Stimulated activated CD8-positive, alpha-beta memory T cell treated with anti-CD3 and anti-CD28 coated beads, Interleukin-7, amount 100 ng/mL, for 48 hours (primary cell): ENCODE data around the gene HEXIM1.

Source experiments
- DNase-seq, 2 donors: peaks; one replicate each; pipeline ENCODE4 v3.0.0-alpha.2; 2020; ENCODE audit warnings: low read depth in 1 of 2; ENCODE audit errors: extremely low read depth in 1 of 2

HEXIM1 gene

DNA sequence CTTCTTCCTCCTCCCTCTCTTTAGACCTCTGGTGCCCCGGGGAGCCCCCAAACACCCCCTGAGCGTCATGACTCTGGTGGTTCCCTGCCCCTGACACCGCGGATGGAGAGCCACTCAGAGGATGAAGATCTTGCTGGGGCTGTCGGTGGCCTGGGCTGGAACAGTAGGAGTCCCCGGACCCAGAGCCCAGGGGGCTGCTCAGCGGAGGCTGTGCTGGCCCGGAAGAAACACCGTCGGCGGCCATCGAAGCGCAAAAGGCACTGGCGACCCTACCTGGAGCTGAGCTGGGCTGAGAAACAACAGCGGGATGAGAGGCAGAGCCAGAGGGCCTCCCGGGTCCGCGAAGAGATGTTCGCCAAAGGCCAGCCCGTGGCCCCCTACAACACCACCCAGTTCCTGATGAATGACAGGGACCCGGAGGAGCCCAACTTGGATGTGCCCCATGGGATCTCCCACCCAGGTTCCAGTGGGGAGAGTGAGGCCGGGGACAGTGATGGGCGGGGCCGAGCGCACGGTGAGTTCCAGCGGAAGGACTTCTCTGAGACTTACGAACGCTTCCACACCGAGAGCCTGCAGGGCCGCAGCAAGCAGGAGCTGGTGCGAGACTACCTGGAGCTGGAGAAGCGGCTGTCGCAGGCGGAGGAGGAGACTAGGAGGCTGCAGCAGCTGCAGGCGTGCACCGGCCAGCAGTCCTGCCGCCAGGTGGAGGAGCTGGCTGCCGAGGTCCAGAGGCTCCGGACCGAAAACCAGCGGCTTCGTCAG is 20.9 kb downstream of the HEXIM1 start:
- no peak for DNase-seq

DNA sequence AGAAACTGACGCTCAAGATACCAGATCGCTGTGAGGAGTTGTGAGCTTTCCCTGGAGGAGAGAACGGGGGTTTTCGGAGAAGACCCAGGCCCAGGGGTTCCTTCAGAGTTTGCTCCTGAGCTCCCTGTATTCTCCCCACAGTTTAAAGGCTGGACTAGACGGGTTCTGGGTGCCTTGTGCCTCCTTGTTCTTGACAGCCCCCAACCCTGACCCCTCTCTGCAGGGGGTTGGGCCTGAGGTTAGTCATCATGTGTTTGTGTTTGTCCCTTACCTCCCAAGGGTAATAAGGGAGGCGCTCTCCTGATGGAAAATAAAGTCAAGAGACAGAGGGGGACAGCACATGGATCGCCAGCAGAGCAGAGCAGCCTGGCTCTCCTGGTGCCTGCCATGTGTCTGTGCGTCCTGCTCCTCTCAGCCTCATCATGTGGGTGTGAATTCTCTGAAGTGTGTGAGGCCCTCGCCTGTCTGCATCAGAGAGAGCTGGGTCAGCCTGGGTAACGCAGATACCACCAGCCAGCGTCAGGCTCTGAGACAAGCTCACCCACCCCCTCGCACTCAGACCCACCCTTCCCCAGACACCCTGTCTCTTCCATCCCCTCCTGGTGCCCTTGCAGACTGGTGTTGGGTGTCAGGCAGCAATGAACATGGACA is 22.1 kb downstream of the HEXIM1 start:
- no peak for DNase-seq

DNA sequence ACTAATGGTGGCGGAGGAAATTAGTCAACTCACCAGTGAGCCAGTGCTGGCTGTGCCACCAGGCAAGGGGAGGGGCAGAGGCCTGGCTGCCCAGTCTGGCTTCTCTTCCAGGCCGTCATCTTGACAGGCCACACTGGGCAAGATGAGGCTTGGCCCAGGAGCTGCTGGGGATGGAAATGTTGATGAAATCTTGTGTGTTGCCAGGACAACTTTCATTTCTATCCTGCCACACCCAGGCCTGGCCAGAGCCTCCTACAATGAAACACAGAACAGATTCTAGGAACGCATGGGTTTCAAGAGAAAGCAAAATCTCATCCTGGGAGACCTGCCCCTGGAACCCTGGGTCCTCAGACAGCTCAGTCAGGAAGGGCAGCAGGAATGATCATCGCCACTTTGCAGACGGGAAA is 22.7 kb downstream of the HEXIM1 start:
- no peak for DNase-seq

DNA sequence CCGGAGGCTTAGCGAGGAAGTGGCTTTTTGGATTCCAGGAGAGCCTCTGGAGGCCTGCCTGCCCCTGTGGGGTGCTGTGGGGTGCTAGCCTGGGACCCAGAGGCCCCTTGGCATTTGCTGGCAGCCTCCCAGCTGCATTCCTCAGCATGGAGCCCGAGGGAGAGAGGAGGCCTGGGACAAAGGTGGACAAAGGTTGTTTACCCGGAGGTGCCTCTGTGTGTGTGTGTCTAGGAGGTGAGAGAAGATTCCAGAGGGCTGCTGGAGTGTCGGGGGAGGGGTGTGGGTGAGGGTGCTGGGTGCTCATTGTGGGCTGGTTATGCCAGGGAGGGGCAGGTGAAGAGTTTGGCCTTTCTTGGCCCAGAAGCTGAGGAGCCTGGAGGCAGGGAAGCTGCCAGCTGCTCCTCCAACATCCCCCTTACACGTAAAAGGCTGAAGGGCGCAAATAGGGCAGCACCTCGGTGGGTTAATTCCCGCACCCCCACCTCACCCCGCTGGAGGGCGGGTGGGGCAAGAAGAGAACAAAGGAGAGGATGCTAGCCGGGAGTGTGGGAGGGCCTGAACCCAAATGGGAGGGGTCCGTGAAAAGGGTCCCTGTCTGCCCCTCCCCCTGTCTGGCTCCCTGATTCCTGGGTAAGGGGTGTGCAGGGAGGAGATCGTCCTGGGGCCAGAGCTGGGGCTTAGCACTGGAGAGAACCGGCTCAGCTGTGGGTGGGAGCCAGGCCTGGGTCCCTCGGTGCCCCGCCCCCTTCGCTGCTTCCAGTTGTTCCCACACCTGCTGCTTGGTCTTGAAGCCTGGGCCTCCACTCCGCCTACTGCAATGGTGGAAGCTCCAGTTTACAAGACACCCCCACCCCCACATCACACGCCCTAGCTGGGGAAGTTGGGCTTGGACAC is 23.3 kb downstream of the HEXIM1 start:
- no peak for DNase-seq

DNA sequence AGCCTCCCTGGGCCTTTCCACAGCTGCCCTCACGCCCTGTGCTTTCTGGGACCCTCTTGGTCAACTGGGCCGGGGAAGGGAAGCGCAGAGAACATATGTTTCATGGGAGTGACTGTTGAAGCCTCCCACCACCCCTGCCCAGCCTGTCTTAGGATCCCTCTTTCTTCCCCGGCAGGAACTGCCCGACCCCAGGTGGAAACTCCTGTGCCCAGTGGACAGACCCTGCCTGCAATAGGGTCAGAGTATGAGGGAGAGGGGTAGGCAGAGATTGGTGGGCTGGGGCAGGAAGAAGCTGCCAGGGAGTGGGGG is 23.9 kb downstream of the HEXIM1 start:
- no peak for DNase-seq

DNA sequence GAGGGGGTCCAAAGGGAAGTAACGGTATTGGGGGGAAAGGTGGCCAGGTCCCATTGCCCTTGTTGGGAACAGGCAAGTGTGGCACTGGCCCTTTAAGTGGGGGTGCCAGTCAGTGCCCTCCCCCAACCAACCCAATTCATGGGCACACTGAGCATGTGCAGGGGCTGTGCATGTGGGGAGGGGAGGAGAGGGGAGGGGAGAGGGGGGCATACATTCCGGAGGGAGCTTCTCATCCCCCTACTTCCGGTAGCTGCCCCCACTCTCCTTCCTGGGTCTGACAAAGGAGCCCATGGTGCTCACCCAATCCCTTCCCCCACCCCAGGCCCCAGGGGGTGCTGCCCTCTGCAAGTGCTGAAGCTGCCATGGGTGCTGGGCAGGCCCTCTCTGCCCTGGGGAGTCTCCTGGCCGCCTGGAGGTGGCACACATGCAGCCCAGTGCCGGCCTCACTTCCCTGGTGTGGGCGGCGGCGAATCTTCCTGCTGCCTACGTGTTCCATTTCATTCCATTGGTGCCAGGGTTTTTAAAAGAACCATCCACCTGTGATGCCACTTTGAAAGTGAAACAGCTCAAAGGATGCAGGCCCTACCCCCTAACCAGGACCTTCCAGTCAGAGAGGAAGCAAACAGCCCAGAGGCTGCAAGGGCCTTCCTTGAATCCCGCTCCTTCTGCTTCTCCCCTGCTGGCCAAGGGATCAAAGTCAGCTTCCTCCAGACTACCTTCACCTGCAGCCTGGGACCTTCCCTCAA is 24.4 kb downstream of the HEXIM1 start:
- DNase-seq, result peak; percentile 15 to 56

DNA sequence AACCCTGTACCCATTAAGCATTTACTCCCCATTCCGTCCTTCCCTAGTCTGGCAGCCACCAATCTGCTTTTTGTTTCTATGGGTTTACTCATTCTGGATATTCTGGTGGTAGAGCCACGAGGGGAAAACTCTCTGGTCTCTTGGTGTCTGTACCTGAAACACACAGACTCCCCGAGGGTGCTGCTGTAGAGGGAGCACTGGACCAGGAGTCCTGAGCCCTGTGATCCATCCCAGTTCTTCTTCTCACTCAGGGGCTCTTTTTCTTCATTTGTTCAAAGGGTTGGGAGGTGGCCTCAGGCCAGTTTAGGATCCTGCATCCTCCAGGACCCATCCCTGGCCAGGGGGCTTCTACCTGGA is 27.5 kb downstream of the HEXIM1 start:
- no peak for DNase-seq

DNA sequence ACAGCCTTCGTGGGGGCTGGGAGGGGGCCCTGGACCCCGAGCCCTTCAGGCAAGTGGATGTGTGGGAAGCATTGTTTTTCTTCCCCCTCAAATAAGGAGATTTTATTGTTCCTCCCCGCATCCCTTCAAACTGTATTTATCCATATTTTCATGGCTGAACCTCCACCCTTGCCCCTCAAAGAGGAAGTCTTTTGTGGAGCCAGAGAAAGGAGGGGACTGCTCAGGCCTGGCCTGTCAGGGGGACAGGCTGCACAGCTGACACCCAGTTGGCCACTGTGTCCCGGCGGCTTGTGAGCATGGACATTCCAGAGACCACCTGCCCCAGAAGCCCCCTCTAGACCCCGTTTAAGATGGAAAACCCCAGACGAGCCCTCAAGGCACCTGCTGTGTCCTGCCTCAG is 29.3 kb downstream of the HEXIM1 start:
- no peak for DNase-seq

DNA sequence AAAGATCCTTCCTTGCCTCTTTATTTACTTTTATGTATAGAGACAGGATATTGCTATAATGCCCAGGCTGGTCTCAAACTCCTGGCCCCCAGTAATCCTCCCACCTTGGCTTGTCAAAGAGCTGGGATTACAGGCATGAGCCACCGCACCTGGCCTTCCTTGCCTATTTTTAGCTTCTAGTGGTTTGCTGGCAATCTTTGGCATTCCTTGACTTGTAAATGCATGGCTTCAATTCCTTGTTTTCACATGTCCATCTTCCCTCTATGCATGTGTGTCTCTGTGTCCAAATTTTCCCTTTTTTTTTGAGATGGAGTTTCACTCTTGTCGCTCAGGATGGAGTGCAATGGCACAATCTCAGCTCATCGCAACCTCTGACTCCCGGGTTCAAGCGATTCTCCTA is 35.9 kb downstream of the HEXIM1 start:
- DNase-seq, result no peak

DNA sequence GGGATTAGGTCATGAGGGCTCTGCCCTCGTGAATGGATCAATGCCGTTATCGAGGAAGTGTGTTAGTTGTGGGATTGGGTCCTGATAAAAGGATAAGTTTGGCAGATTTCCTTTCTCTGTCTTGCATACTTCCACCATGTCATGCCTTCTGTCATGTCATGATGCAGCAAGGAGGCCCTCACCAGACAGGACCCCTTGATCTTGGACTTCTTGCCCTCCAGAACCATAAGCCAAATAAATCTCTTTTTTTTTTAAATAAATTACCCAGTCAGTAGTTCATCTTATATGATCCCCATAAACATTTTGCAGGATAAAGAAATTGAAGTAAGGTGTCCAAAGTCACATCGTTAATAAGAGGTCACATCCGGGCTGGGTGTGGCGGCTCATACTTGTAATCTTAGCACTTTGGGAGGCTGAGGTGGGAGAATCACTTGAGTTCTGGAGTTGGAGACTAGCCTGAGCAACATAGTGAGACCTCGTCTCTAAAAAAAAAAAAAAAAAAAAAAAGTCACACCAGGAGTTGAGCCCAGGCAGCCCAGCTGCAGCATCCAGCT is 38.6 kb downstream of the HEXIM1 start:
- DNase-seq, result no peak

DNA sequence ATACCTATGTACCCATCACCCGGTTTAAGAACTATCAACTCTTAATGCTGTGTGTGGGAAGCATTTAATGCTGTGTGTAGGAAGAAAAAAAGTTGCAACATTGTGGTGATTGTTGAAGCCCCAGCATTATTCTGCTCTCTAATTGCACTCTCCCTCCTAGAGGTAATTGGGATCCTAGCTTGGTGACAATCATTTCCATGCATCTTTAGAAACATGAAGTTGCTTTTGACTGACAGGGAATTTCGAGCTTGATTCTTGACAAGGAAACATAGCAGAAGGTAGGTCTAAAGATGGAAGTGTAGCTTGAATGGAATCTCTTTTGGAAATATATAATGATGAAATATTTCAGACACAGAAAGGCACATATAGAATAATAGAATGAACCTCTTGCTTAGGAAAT is 40.7 kb downstream of the HEXIM1 start:
- no peak for DNase-seq

DNA sequence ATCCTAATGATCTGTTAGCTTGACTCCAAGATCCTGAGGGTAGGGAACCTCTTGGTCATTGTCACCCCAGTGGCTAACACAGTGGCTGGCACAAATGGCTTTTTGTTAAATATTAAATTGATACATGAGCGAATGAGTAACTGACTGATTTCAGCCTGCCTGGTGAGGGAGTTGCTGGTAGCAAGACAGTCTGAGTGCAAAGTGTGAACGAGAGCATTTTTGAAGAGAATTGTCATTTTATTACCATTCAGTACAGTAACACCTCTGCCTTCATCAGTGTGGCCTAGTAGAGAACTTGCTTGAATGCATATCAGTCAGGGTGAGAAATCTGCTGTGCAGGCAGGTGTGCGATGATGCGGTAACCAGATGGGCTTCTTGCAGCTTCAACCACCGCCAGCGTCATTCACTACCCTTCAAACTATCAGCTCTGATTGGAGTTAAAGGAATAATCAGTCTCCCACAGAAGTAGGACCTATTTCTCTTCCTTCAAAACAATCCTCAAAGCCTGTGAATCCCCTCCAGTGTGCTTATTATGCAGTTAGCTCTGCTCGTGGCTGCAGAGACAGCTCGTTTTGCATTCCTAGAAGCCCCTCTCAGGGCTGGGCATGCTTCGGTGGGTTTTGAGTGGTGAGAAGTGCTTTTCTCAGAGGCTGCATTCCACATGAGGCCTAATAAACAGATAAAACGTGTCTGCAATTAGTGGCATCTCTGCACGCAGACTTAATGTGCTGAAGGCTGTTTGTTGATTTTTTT is 42.4 kb downstream of the HEXIM1 start:
- DNase-seq, result no peak

DNA sequence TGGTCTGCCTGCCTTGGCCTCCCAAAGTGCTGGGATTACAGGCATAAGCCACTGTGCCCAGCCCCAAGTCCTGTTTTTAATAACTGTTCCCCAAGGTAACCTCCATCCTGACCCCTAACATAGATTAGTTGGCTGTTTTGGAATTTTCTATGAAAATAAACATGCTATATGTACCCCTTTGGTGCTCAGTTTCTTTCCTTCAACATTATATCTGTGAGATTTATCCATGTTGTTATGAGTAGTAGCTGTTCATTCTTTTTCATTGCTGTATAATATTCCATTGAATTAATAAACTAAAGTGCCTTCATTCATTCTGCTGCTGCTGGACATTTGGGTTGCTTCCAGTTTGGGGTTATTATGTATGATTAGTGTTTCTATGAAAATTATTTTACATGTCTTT is 47.1 kb downstream of the HEXIM1 start:
- DNase-seq, result no peak

DNA sequence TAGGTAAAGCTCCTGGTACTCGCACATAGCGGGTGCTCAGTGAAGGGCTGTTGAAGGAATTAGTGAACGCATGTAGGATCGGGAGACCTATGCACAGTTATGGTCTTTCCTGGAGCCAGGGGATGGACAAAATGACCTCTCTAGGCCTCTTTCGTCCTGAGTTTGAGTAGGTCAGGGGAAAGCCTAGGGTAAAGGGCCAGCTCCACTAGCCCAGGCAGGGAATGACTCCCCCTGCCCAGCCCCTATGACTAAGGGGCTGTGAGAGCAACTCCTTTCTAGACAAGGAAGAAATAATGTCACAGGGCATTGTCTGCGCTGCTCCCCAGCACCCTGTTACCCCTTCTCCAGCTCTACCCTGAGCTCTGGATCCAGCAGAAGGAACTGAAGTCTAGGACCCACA is 48.8 kb downstream of the HEXIM1 start:
- DNase-seq, result no peak

DNA sequence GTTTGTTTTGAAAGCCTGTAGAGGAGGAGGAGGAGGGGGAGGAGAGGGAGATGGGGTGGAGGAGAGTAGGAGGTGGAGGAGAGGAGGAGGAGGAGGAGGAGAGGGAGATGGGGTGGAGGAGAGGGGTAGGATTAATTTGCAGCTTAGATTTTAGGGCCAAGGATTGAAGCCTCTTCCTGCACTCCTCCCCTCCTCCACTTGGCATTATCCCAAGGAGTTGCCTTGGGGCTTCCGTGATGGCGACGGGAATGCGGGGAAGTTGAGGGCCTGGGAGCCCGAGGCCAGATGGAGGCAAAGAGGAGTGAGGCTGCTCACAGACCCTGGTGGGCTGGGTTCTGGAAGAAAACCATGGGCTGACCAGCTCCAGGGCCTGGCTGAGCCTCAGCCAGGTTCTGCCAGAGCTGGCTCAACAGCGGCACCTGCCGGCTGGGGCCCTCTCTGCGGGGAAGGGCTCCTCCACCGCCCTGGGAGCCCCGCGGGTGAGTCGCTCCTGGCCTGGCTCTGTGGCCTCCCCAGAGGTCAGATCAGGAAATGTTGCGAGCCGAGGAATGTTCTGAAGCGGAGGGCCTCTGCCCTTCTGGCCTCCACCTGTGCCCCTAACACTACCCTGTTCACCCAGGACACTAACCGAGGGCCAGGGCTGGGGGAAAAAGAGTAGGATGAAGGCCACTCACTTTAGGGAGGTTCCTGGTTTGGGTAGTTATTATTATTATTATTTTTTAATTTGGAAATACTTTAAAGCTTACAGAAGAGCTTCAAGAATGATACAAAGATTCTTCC is 49.5 kb downstream of the HEXIM1 start:
- peak; percentile 71 to 84 for DNase-seq

DNA sequence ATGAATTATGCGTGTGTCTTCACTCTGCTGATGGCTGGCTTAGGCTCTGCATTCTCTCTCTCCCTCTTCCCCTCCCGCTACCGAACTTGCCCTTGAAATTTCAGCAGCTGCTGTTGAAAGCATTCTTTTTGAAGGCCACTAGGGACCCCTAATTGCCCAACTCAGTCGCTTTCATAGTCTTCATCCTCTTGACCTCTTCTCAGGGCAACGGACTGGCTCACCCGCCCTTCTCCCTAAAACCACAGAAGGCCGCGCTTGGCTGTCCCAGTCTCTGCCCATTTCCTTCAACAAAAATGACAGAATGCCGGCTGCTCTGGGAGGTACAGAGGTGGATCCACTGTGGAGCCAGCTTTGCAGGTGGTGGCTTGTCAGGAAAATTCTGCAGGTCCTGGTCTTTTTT is 52.4 kb downstream of the HEXIM1 start:
- DNase-seq, result no peak

DNA sequence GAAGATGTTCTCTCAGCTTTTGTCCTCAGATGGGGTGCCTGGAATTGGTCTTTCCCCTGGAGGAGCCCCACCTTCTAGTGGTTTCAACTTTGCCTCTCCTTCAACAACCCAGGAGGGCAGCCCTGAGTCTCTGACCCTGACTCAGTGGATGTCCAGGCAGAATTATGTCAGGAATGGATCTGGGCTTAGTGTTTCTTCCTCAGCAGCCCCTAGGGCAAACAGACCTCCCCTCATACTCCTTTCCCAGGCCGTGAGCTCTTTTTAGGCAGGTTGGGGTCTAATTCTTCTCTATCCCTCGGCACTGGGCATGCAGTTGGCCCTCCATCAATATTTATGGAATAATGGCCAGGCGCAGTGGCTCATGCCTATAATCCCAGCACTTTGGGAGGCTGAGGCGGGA is 53.2 kb downstream of the HEXIM1 start:
- no peak for DNase-seq
